HG03159 (cell line): ENCODE measurements around the gene TST.
A peak's percentile ranks its signal among the peaks of the same experiment; 100 is the strongest.

ENCODE experiments used
- ATAC-seq: cut with Tn5 transposase; IDR thresholded peaks from one replicate; pipeline ENCODE4 v1.9.1; 2021; ENCODE audit warnings: mild to moderate bottlenecking, moderate library complexity; ENCODE audit not compliant: unreplicated experiment

The TST gene

DNA sequence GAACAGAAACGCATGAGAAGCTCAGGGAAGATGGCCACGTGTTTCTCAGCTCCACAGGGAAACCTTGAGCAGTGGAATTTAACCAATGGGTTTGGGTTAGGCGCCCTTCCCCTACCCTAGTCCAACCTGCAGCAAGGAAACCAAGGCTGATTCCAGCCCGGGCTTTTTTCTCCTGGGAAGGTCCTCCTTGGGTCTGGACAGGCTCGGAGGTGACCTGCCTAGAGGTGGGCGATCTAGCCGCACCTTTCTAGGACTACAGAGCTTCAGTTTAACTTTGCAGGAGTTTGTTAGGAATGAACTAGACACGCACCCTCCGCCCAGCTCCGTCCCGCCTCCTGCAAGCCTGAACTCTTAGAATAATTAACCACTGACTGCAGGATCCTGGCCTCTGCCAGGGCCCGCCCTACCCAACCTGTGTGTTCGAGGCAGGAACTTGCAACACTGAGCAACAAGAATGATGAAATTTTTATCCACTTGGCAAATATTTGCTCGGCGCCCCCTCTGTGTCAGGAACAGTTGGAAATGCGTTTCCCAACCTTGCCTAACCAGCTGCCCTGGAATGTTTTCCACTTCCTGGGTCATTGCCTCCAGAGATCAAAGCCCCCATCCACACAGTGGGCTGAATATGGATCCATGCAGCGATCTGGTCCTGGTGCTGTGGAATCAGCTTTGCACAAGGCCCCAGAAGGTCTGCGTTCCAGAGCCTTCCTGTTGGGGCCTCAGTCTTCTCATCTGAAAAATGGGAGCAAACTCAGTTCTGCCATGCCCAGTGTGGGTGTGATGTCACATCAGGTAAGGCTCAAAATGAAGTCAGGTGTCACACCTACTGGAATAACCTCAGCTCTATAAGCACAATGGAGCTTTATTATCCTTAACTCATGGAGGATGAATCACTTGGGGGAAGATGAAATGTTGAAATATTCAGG, 13.6 kb upstream of the TST start:
- ATAC-seq: no peak

DNA sequence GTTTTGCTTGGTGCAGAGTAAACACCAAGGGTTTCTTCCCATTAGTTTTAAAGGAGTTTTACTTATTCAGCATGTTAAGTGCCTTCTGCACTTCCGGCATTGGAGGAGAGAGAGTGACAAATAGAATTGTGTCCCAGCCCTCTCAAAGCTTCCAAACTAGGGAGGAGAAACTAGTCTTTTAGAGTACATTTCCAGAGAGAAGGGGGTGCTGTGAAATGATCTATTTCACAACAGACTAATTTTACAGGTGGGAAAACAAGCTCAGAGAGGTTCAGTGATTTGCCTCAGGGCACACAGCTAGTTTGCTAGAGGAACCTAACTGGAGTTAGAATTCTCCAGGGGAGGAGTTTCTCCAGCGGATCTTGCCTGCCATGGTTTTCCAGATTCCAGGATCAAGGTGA, 12.9 kb upstream of the TST start:
- no peak for ATAC-seq

DNA sequence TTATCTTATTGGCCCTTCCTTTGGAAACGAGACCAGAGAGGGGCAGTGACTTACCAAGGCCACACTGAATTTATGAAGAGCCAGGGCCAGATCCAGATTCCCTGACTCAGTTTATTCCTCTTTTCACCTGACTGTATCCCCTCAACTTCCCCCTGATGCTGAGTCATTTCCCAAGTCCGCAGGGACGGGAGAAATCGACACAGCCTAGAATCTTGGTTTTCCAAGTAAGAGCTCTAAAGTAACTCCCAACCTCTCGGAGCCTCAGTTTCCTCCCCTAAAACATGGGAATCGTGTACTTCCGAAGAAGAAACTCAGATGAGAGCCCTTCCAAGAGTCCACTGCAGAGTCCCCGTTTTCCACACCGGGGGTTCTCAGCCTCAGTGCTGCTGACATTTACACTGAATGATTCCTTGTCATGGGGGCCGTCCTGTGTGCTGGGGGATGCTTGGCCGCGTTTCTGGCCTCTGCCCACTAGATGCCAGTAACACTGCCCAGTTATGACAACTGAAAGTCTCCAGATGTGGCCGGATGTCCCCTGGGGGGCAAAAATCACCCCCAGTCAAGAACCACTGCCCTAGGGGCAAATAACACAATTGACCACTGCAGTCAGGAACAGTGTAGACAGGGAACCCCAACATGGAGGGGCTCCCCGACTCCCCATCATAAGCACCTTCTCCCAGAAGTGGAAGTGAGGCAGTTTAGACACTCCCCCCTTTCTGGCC, 11.5 kb upstream of the TST start:
- ATAC-seq: no peak

DNA sequence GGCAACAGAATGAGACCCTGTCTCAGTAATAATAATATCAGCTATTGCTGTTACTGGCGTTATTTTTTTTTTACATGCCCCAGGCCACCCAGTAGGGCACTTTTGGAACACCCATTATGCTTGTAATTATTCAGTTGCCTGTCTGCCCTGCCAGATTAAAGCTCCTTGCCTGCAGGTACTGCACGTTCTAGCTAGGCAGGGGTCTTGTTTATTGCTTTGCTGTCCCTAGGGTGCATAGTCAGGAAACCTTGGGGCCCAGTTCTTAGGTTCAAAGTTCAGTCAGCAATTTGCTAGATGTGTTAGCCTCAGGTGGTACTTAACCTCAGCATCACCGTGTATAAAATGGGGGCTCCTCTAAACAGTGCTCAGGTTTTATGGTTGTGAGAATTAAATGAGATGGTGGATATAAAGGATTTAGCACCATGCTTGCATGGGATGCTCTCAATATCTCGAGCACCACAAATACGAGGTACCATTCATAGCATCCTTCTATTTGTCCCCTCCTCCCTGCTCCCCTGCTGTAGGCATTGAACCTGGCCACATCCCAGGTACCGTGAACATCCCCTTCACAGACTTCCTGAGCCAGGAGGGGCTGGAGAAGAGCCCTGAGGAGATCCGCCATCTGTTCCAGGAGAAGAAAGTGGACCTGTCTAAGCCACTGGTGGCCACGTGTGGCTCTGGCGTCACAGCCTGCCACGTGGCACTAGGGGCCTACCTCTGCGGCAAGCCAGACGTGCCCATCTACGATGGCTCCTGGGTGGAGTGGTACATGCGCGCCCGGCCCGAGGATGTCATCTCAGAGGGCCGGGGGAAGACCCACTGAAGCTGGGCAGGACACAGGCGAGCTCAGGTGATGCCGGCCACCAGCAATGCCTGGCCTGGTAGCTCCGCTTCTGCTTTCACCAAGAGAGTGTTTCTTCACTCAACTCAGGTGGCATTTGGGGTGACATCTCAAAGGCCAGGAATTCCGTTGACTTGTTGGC, 9.7 kb upstream of the TST start:
- ATAC-seq: no peak

DNA sequence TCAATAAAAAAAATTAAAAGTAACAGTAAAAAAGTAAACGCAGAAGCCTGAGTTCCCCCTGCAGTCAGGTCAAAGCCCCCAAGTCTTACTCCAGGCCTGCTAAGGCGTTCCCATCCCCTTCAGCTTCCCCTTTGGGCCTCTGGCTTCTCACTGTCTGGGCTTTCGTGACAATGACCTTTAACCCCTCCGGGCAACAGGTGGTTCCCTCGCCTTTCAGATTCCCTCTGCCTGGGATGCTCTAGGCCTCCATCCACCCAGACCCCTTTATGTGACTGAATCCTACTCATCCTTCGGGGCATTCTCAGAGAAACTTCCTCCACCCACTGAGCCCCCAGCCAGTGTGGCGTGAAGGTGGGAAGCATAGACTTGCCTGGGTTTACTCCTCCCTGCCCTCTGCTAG, 8.3 kb upstream of the TST start:
- ATAC-seq: no peak

DNA sequence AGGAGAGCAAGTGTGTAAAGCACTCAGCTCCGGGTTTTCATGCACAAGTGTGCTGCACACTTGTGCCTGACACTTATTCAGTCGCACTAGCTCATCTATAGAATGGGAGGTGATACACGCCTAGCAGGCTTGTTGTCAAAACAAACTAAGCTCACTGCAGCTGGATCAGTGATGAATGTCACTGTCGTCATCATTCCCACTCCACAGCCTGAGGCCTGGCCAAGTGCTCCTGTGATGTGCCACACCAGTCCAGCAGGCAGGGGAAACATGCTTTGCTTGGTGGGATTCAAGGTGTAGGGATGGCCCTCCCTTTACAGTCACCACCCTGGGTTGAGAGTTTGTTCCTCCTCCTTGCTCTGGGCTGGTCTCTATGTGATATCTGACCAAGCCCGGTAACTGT, 7.1 kb upstream of the TST start:
- no peak for ATAC-seq

DNA sequence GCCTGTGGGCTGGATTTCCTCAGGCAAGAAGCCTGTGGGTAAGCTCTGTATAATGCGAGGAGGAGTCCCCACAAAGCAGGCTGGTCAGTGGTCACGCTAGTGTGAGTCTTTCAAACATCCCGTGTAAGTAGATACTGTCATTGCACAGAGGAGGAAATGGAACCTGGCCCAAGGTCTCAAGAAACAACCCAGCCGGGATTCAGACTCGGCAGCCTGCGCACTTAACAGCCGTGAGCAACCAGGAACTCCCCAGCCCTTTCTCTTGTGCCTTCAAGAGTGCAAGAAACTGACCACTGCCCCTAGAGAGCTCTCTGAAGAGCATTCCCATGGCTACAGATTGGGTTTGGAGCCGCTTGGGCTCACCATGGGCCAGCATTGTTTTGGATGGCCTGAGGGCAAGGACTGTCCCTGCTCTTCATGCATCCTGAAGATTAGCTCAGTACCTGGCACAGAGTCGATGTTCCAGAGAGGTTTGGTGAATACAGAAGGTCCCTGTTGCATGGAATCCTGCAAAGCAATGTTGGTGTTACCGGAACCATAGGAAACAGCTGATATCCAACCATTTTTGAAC, 6.3 kb upstream of the TST start:
- no peak for ATAC-seq

DNA sequence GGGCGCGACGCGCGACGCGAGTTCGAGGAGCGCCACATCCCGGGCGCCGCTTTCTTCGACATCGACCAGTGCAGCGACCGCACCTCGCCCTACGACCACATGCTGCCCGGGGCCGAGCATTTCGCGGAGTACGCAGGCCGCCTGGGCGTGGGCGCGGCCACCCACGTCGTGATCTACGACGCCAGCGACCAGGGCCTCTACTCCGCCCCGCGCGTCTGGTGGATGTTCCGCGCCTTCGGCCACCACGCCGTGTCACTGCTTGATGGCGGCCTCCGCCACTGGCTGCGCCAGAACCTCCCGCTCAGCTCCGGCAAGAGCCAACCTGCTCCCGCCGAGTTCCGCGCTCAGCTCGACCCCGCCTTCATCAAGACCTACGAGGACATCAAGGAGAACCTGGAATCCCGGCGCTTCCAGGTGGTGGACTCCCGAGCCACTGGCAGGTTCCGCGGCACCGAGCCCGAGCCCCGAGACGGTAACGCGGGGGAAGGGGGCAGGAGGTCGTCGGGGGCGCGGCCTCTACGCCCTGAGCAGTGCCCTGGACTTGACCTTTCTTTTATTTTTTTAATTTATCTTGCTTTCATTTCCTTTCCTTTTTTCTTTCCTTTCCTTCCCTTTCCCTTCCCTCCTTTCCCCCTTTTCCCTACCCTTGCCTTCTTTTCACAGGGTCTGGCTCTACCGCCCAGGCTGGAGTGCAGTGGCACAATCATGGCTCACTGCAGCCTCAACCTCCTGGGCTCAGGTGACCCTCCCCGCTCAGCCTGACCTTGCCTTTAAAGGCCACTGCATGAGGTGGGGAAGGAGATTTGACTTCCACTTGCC, 5.3 kb upstream of the TST start:
- no peak for ATAC-seq

DNA sequence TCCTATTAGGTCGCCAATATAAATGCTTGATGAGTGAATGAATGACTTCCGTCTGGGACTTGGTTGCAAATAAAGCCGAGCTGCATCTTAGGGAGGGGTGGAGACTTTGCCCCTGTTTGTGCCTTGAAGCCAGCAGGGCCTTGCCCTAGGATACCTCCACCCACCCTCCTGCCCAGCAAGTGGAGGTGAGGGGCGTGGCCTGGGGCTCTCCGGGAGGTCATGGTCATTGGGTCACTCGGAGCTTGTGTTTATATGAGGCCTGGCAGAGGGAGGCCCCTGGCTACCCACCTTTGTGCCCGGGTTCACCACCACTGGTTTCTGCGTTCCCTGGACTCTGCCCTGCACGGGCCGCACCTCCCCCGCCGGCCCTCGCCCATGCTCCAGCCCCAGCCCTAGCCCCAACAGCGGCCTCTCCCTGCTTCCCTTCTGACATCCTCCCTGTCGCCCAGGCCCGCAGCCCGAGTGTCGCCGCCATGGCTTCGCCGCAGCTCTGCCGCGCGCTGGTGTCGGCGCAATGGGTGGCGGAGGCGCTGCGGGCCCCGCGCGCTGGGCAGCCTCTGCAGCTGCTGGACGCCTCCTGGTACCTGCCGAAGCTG, 4.6 kb upstream of the TST start:
- ATAC-seq: no peak

DNA sequence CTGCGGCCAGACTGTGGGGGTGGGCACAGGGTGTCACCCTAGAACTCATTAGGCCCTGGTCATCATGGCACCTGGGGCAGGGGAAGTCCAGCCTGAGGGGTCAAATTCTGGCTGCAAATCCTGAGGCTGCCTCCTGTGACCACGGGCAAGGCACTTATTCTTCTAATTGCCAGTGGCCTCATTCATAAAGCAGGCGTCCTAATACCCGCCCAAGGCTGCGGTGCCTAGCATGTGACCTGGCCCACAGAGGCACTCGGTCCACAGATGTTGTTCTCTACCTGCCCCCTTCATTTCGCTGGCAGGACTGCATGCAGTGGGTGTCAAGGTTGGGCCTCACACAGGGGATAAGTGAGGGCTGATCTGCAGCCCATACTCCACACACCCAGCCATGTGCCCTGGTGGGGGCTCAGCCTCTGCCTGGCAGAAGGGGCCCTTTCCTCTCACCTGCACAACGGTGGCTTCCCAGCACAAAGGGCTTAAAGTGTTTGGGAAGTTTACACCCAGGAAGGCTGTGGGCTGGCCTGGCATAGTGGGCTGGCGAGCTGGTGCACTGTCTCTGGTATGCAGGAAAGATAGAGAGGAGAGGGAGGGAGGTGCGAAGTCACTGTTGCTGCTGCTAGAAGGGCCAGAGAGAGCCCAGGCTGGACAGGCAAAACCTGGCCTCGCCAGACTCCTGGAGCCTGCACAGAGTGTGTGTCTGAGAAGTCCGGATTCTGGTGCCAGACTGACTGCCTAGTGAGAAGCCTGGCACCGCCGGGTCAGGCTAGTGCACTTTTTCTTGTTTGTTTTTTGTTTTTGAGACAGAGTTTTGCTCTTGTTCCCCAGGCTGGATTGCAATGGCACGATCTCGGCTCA, 3.5 kb upstream of the TST start:
- no peak for ATAC-seq

DNA sequence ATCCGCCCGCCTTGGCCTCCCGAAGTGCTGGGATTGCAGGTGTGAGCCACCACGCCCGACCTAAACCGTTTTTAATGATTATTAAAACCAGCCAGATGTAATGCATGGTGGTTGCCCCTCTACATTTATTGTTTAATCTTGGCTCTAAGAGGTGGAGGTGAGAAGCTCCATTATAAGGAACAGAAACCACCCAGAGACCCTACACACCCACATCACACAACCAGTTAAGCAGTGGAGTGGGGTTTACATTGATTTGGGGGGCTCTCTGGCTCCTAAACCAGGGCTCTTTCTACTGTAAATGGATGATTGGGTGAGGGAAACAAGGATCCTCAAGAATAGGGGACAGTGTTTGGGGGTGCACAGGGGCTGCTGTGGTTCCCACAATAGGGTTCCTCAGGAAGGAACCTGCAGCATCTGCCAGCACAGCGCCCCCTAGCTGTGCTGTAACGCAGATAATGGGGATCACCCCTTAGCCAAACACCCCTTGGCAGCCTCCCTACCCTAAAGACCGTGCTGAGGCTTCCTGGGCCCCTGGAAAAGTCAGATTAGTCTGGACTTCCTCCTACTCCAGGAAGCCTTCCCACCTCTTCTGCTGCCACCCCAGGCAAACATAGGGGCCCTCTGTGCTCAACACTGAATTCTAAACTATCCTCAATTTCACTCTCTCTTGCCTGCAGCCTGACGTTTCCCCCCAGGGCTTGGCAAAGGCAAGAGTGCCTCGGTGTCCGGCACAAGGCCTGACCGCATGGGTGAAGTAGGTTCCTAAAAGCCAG, 2.6 kb upstream of the TST start:
- no peak for ATAC-seq

DNA sequence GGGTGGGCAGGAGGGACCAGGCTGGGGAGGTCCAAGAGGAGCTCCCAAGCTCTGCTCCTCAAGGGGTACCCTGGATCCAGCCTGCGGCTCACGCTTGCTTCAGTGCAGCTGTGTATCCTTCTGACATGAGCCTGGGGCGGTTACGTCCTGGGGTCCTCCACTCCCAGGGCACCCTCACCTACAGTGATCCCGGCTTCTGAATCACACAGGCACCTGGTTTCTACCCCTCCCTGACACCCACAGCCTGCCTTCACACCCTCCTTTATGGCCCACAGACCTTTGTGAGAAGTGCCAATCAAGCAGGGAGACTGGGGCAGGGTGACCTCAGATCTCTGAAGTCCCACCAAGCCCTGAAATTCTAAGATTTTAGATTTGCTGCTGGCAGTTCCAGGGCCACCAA, 1.8 kb upstream of the TST start:
- ATAC-seq: no peak

DNA sequence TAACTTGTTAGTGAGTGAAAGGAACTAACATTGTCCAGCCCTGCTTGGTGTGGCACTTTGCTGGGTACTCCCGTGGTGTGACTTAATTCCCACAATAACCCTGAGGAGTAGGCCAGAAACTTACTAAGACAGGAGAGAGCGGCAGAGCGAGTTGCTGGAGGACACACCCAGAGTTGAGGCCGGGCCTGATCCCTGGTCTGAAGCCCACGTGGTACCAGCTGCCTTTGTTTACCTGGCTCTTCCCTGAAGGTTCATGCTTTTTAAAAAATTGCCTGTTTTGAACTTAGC, 889 bp upstream of the TST start:
- no peak for ATAC-seq

DNA sequence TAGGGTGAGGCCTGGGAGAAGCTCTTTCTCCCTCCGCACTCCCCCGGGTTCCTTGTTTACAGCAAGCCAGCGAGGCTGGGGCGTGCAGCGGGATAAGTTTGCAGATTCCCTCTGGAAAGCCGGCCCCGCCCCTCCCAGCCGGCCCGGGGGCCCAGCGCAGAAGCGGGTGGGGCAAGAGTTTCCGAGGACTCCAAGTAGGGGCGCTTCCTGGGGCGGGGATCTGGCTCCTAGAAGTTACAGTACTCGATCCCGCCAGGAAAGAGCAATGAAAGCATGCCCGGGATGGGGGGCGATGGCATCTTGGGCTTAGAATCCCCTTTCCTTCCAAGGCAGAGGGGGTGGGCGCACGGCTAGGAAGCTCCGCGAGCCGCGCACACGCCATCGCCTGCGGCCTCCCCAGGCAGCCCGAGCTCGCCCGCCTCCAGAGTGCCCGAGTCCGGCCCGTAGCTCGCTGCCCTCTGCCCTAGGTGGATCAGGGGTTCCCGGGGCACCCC, 385 bp downstream of the TST start:
- ATAC-seq: peak; percentile 30

DNA sequence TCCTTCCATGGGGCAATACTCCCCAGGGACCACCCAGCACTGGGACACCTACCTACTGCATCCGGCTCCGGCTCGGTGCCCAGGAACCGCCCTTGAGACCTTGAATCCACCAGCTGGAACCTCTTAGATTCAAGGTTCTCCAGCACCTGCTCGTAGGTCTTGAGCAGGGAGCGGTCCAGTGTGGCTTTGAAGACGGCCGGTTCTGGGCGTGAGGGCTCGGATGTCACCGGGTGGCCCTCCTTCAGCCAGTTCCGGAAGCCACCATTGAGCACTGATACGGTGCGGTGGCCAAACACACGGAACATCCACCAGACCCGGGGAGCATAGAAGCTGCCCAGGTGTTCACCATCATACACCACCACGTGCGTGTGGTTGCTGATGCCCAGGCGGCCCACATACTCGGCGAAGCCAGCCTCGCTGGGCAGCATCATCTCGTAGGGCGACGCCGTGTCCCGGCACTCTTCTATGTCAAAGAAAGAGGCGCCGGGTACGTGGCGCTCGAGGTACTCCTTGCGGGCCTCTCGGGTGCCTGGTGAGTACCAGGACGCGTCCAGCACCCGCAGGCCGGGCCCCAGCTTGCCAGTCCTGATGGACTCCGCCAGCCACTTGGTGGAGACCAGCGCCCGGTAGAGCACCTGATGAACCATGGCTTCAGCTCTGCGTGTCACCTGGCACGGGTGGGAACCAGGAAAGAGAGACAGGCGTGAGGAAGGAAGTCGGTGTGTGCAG, 997 bp downstream of the TST start:
- no peak for ATAC-seq

DNA sequence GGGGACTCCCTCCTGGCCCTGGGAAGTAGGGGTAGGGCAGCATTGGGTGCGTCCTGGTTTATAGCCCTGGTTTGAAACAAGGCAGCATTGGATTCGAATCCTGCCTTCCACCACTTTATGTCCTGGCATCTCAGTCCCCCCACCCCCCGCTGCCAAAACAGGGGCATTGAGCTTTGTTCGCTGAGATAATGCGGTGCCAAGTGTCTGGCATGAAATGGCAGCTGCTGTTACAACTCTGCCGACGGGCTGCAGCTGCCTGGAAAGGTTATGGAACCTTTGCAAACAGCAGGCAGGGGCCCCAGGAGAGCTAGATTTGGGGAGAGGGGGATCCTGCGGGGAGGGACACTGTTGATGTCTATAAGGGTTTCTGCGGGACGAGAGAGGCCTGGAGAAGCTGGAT, 1.9 kb downstream of the TST start:
- ATAC-seq: no peak
